Stimulated activated CD8-positive, alpha-beta memory T cell treated with anti-CD3 and anti-CD28 coated beads, Interleukin-12 subunit alpha, Interleukin-12 subunit beta, amount 100 ng/mL, for 24 hours (primary cell): ENCODE results near the gene ATRX.
"Not testable (repeated sequence)": the region's sequence is repeated elsewhere in the genome, so short reads cannot be mapped to it uniquely, and the experiment has no call there.

Experiments
- DNase-seq: peaks from one replicate; pipeline ENCODE4 v3.0.0-alpha.2; 2020; ENCODE audit errors: extremely low read depth

ATRX gene

DNA sequence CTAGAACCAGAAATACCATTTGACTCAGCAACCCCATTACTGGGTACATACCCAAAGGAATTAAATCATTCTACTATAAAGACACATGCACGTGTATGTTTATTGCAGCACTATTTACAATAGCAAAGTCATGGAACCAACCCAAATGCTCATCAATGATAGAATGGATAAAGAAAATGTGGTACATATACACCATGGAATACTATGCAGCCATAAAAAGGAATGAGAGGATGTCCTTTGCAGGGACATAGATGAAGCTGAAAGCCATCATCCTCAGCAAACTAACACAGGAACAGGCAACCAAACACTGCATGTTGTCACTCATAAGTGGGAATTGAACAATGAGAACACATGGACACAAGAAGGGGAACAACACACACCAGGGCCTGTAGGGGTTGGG is 285.9 kb downstream of the ATRX start:
- not testable (repeated sequence) for DNase-seq

- DNase-seq, result no peak
Measured at GRCh38 chrX:77493677-77494553, 292.1 kb downstream of the ATRX start.

DNA sequence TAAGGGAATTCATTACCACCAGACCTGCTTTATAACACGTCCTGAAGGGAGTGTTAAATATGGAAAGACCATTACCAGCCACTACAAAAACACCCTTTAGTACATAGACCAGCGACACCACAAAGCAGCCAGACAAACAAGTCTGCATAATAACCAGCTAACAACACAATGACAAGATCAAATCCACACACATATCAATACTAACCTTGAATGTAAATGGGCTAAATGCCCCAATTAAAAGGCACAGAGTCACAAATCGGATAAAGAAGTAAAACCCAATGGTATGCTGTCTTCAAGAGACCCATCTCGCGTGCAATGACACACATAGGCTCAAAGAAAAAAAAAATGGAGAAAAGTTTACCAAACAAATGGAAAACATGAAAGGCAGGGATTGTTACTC is 302.0 kb downstream of the ATRX start:
- no peak for DNase-seq

DNA sequence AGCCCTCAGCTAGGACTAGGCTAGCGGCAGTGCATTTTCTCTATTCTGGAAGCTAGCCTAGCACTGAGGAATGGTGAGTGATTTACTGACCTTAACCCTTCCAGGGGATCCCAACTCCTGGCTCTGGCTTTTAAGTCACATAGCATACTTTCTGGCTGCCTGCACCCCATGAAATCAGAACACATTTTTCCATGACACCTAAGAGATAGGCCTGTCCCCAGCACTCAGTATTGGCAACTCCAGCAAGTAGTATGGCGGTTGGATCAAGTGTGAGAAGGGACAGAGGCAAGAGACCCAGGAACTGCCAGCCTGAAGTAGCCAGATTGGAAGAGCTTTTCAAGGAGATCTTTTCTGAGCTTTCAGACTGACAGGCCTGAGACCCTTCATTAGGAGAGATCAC is 330.6 kb downstream of the ATRX start:
- DNase-seq, result no peak
